Measurements from ENCODE around the gene MRPL49. TPM values are rescaled to one million over a fixed set of nuclear protein-coding genes. Genes with fewer than 3 reads are reported as not detected.

Gene MRPL49
- total RNA-seq, 1 experiment from 2014 or later = 73.4 TPM

DNA sequence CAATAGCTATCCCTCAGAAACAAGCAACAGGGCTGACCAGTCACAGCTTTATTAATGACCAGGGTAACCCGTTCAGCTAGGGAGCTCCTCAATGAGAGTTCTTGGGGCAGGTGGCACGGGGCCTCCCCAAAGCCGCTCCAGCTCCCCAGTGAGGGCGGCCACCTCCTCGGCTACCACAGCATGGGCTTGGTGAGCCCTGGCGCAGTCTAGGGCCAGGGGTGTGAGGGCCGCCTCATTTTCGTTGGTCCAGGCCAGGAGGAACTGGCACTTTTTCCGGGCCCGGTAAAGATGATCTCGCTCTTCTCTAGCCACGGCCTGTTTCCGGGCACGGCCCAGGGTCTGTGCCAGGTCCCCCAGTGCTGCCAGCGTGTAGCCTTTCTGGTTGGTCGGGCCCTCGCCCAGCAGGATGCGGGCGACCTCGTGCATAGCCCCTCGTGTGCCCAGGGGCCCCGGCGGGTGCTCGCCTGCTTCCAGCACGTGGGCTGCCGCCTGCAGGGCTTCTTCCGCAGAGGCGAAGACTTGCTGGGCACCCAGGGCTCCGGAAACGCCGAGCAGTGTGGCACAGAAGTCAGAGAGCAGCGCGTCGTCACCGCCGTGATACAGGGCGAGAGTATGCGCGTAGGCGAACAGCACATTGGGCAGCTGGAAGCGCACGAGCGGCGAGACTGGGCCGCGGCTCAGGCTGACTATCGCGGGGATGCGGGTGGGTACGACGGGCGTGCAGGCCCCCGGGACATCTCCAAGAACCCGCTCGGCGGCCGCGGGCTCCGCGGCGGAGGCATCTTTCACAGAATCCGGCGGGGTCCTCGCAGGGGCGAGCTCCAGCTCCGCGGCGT lies 5.5 kb upstream of the MRPL49 start:
- Histone ChIP-seq H2BK20ac (ENCODE audit: low read depth, low read length, poor library complexity, severe bottlenecking) (no peak overlapping the region), H3K4ac (ENCODE audit: low read depth, low read length) (no peak overlapping the region; the same call in 1 of the 2 replicates), H4K20me1 (ENCODE audit: control insufficient read depth, insufficient read depth, insufficient read length) (no peaks in the 10 kb centered on the region), H2BK12ac (ENCODE audit: insufficient read length, low read depth, low read length) (no peak overlapping the region), H3K56ac (ENCODE audit: insufficient read length, low read depth, low read length) (no peak overlapping the region), H4K91ac (ENCODE audit: insufficient read length, low read depth, low read length) (no peak overlapping the region), H3K27me3 (ENCODE audit: insufficient read depth, low read length) (no peaks in the 10 kb centered on the region), H3K79me2 (ENCODE audit: insufficient read depth, low read length) (peaks cover 6% of the 10 kb centered on the region; the same call in 1 of the 2 replicates), H2BK120ac (ENCODE audit: low read depth, low read length, poor library complexity, severe bottlenecking) (no peak overlapping the region), H3K9me3 (ENCODE audit: control insufficient read depth, low read depth, low read length) (no peaks in the 10 kb centered on the region), H3T11ph (ENCODE audit: low read length) (no peak overlapping the region), H3K18ac (ENCODE audit: insufficient read length, low read depth, low read length) (peak overlapping the region; percentile 88), H4K5ac (ENCODE audit: insufficient read length, low read depth, low read length) (no peak overlapping the region), H3K14ac (ENCODE audit: insufficient read depth, low read length) (peak overlapping the region; percentile 91), H3K4me1 (ENCODE audit: insufficient read depth, low read length) (no peaks in the 10 kb centered on the region), H3K23ac (ENCODE audit: insufficient read length, low read depth, low read length) (no peak overlapping the region), H3K27ac (ENCODE audit: insufficient read length, low read depth, low read length) (no peak overlapping the region), H2BK15ac (ENCODE audit: low read depth, low read length) (no peak overlapping the region), H3K79me1 (ENCODE audit: insufficient read depth, low read depth, low read length, poor library complexity, severe bottlenecking) (no peaks in the 10 kb centered on the region), H2BK5ac (ENCODE audit: insufficient read length, low read length) (no peak overlapping the region), H2AK5ac (ENCODE audit: insufficient read length, low read length) (no peak overlapping the region), H2AFZ (ENCODE audit: low read length) (no peak overlapping the region), H3K4me2 (ENCODE audit: insufficient read depth, insufficient read length, low read length) (peak overlapping the region; percentile 74), H3K9ac (ENCODE audit: extremely low read depth, insufficient read length, low read length) (peak overlapping the region; percentile 82), H4K8ac (replicated peaks; ENCODE audit: insufficient read length, low read depth, low read length) (no peak overlapping the region), H3K23me2 (ENCODE audit: insufficient read length, low read depth, low read length, poor library complexity, severe bottlenecking) (peaks cover 20% of the 10 kb centered on the region)
- Mint-ChIP-seq H3K36me3 (ENCODE audit: insufficient read depth in 1 of 3, low read depth in 3 of 3) (peaks cover 25 to 61% (median 59%) of the 10 kb centered on the region in 3 experiments), H3K27ac (peak overlapping the region; percentile 92 to 98 (median 96); a peak in 5 of 7 replicates), H3K9me3 (no peaks in the 10 kb centered on the region), H3K4me1 (peaks cover 14 to 22% of the 10 kb centered on the region in 2 experiments), H3K4me3 (peak overlapping the region; percentile 84 to 89), H3K27me3 (ENCODE audit: low read depth) (peaks cover 1% of the 10 kb centered on the region; the same call in 1 of the 2 replicates)
- peak; percentile 56 for DNase-seq
- WGBS (ENCODE audit: extremely low coverage, insufficient read length, low lambda C conversion rate) = no CpG with 5 or more reads among the region's 68 CpGs
- TF ChIP-seq, protein P1, sequence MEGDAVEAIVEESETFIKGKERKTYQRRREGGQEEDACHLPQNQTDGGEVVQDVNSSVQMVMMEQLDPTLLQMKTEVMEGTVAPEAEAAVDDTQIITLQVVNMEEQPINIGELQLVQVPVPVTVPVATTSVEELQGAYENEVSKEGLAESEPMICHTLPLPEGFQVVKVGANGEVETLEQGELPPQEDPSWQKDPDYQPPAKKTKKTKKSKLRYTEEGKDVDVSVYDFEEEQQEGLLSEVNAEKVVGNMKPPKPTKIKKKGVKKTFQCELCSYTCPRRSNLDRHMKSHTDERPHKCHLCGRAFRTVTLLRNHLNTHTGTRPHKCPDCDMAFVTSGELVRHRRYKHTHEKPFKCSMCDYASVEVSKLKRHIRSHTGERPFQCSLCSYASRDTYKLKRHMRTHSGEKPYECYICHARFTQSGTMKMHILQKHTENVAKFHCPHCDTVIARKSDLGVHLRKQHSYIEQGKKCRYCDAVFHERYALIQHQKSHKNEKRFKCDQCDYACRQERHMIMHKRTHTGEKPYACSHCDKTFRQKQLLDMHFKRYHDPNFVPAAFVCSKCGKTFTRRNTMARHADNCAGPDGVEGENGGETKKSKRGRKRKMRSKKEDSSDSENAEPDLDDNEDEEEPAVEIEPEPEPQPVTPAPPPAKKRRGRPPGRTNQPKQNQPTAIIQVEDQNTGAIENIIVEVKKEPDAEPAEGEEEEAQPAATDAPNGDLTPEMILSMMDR (conservative IDR thresholded peaks at IDR 0.05) = no peak
